ENCODE results near the gene C1orf56.

The C1orf56 gene

GRCh38 chr1:151047591-151047924 lies at the start of gene C1orf56:
TSS of gene C1orf56 (plus strand) at chr1:151047751. CDS start at chr1:151047848, 97 bp downstream.
- no peak for DNase-seq (ENCODE audit: low read depth, low spot score)

GRCh38 chr1:150997949-150998348 lies 49.6 kb upstream of the C1orf56 start:
- no peak for DNase-seq (ENCODE audit: low read depth, low spot score)

GRCh38 chr1:150999051-150999674 lies 48.4 kb upstream of the C1orf56 start:
- no peak for DNase-seq (ENCODE audit: low read depth, low spot score)

- DNase-seq (ENCODE audit: low read depth, low spot score) = no peak
Measured at GRCh38 chr1:150999926-151000325, 47.6 kb upstream of the C1orf56 start.

- DNase-seq (ENCODE audit: low read depth, low spot score) = no peak
Measured at GRCh38 chr1:151000408-151000807, 47.1 kb upstream of the C1orf56 start.

- no peak for DNase-seq (ENCODE audit: low read depth, low spot score)
Measured at GRCh38 chr1:151001602-151002001, 45.9 kb upstream of the C1orf56 start.

- DNase-seq (ENCODE audit: low read depth, low spot score) = no peak
Measured at GRCh38 chr1:151002051-151002450, 45.5 kb upstream of the C1orf56 start.

- no peak for DNase-seq (ENCODE audit: low read depth, low spot score)
Measured at GRCh38 chr1:151002611-151003010, 44.9 kb upstream of the C1orf56 start.

GRCh38 chr1:151003180-151003579 lies 44.4 kb upstream of the C1orf56 start:
- DNase-seq (ENCODE audit: low read depth, low spot score) = no peak

- DNase-seq (ENCODE audit: low read depth, low spot score) = no peak
Measured at GRCh38 chr1:151005729-151006319, 41.7 kb upstream of the C1orf56 start.

GRCh38 chr1:151006327-151007052 lies 41.1 kb upstream of the C1orf56 start, which contains the start of gene MINDY1:
TSS of gene MINDY1 (minus strand) at chr1:151006902. CDS start at chr1:151002617, 4,285 bp downstream.
- DNase-seq (ENCODE audit: low read depth, low spot score) = no peak

- no peak for DNase-seq (ENCODE audit: low read depth, low spot score)
Measured at GRCh38 chr1:151007853-151008243, 39.7 kb upstream of the C1orf56 start.

- peak; percentile 86 for DNase-seq (ENCODE audit: low read depth, low spot score)
Measured at GRCh38 chr1:151008244-151009205, 39.0 kb upstream of the C1orf56 start, which contains the start of gene PRUNE1. TSS of gene PRUNE1 (plus strand) at chr1:151008449. CDS start at chr1:151008633, 184 bp downstream.

GRCh38 chr1:151009206-151009587 lies 38.4 kb upstream of the C1orf56 start:
- no peak for DNase-seq (ENCODE audit: low read depth, low spot score)

GRCh38 chr1:151009674-151010345 lies 37.7 kb upstream of the C1orf56 start:
- DNase-seq (ENCODE audit: low read depth, low spot score) = no peak

GRCh38 chr1:151010346-151010726 lies 37.2 kb upstream of the C1orf56 start:
- no peak for DNase-seq (ENCODE audit: low read depth, low spot score)

GRCh38 chr1:151011154-151011850 lies 36.2 kb upstream of the C1orf56 start:
- DNase-seq (ENCODE audit: low read depth, low spot score) = no peak

GRCh38 chr1:151012684-151013471 lies 34.7 kb upstream of the C1orf56 start:
- DNase-seq (ENCODE audit: low read depth, low spot score) = no peak

GRCh38 chr1:151013518-151013917 lies 34.0 kb upstream of the C1orf56 start:
- no peak for DNase-seq (ENCODE audit: low read depth, low spot score)
